Stomach smooth muscle (tissue), 2 donors: ENCODE data around the gene FOXL3.

Experiments
- H3K27ac ChIP-seq: one replicate; pipeline ENCODE4 v1.7.0; 2013; ENCODE audit warnings: mild to moderate bottlenecking, low read length, inconsistent platforms
- H3K27me3 ChIP-seq, 2 donors: one replicate each; pipeline ENCODE4 v1.7.0; 2013; ENCODE audit warnings: low read length in 2 of 2; ENCODE audit not compliant: insufficient read depth in 2 of 2, control insufficient read depth in 1 of 2
- H3K36me3 ChIP-seq, 2 donors: one replicate each; pipeline ENCODE4 v1.7.0; 2013; ENCODE audit warnings: low read length in 2 of 2; ENCODE audit not compliant: control insufficient read depth in 2 of 2, insufficient read depth in 2 of 2
- H3K4me1 ChIP-seq: one replicate; pipeline ENCODE4 v1.7.0; 2013; ENCODE audit warnings: low read length; ENCODE audit not compliant: control insufficient read depth, insufficient read depth
- H3K4me3 ChIP-seq, 2 donors: one replicate each; pipeline ENCODE4 v1.7.0; 2013; ENCODE audit warnings: low read length in 2 of 2
- H3K9ac ChIP-seq, 2 donors: one replicate each; pipeline ENCODE4 v1.7.0; 2013; ENCODE audit warnings: low read length in 2 of 2, mild to moderate bottlenecking in 1 of 2
- H3K9me3 ChIP-seq, 2 donors: one replicate each; pipeline ENCODE4 v1.7.0; 2013; ENCODE audit warnings: low read length in 2 of 2; ENCODE audit not compliant: control insufficient read depth in 2 of 2
- donor health status: healthy.
- donor health status: Pancreatic carcinoma.

Gene FOXL3

GRCh38 chr7:318878-319661 is 29.1 kb downstream of the FOXL3 start:
- Histone ChIP-seq H3K36me3 (no peaks in the 10 kb centered on the region), H3K27ac (no peak overlapping the region), H3K9me3 (no peaks in the 10 kb centered on the region), H3K9ac (no peak overlapping the region), H3K4me1 (peaks cover 6% of the 10 kb centered on the region), H3K4me3 (no peak overlapping the region), H3K27me3 (peaks cover 13 to 21% of the 10 kb centered on the region in 2 donors)

GRCh38 chr7:320297-320696 is 30.3 kb downstream of the FOXL3 start:
- no peak overlapping the region for H3K4me3 ChIP-seq
- no peak overlapping the region for H3K27ac ChIP-seq

GRCh38 chr7:322111-322671 is 32.2 kb downstream of the FOXL3 start:
- H3K27me3 ChIP-seq = peaks cover 13 to 19% of the 10 kb centered on the region in 2 donors
- H3K9ac ChIP-seq = no peak overlapping the region
- peak overlapping the region in 1 of 2 donors; percentile 29 for H3K4me3 ChIP-seq
- H3K4me1 ChIP-seq = peaks cover 6% of the 10 kb centered on the region
- H3K36me3 ChIP-seq = no peaks in the 10 kb centered on the region
- H3K27ac ChIP-seq = no peak overlapping the region
- H3K9me3 ChIP-seq = peaks cover 0 to 7% of the 10 kb centered on the region in 2 donors

More at GRCh38 chr7:320297-320696, 30.3 kb downstream of the FOXL3 start:
- Histone ChIP-seq H3K27me3 (peaks cover 13 to 19% of the 10 kb centered on the region in 2 donors), H3K9me3 (no peaks in the 10 kb centered on the region), H3K36me3 (no peaks in the 10 kb centered on the region), H3K9ac (no peak overlapping the region), H3K4me1 (peaks cover 6% of the 10 kb centered on the region)

- peaks cover 6% of the 10 kb centered on the region for H3K4me1 ChIP-seq
- H3K36me3 ChIP-seq = no peaks in the 10 kb centered on the region
- peak overlapping the region in 1 of 2 donors; percentile 29 for H3K4me3 ChIP-seq
- peaks cover 15 to 19% of the 10 kb centered on the region in 2 donors for H3K27me3 ChIP-seq
- H3K9me3 ChIP-seq = peaks cover 0 to 7% of the 10 kb centered on the region in 2 donors
- no peak overlapping the region for H3K27ac ChIP-seq
- H3K9ac ChIP-seq = no peak overlapping the region
Measured at GRCh38 chr7:322708-323111, 32.7 kb downstream of the FOXL3 start.

- no peaks in the 10 kb centered on the region for H3K36me3 ChIP-seq
- no peak overlapping the region for H3K4me3 ChIP-seq
- H3K27me3 ChIP-seq = peaks cover 16 to 20% of the 10 kb centered on the region in 2 donors
- no peak overlapping the region for H3K27ac ChIP-seq
- peaks cover 0 to 7% of the 10 kb centered on the region in 2 donors for H3K9me3 ChIP-seq
- no peak overlapping the region for H3K9ac ChIP-seq
- peaks cover 4% of the 10 kb centered on the region for H3K4me1 ChIP-seq
Measured at GRCh38 chr7:323410-323809, 33.4 kb downstream of the FOXL3 start.

GRCh38 chr7:324011-324410 is 34.0 kb downstream of the FOXL3 start:
- H3K9ac ChIP-seq = no peak overlapping the region
- no peaks in the 10 kb centered on the region for H3K36me3 ChIP-seq
- H3K4me3 ChIP-seq = no peak overlapping the region
- peaks cover 14 to 19% of the 10 kb centered on the region in 2 donors for H3K27me3 ChIP-seq
- peaks cover 0 to 7% of the 10 kb centered on the region in 2 donors for H3K9me3 ChIP-seq
- H3K27ac ChIP-seq = no peak overlapping the region
- H3K4me1 ChIP-seq = peaks cover 4% of the 10 kb centered on the region

GRCh38 chr7:325051-325798 is 35.3 kb downstream of the FOXL3 start:
- H3K27ac ChIP-seq = no peak overlapping the region
- H3K4me1 ChIP-seq = peaks cover 4% of the 10 kb centered on the region
- H3K9me3 ChIP-seq = peaks cover 0 to 7% of the 10 kb centered on the region in 2 donors
- H3K36me3 ChIP-seq = no peaks in the 10 kb centered on the region
- H3K4me3 ChIP-seq = no peak overlapping the region
- H3K27me3 ChIP-seq = peaks cover 13 to 14% of the 10 kb centered on the region in 2 donors
- H3K9ac ChIP-seq = no peak overlapping the region

- no peak overlapping the region for H3K9ac ChIP-seq
- no peak overlapping the region for H3K4me3 ChIP-seq
- no peaks in the 10 kb centered on the region for H3K36me3 ChIP-seq
- peaks cover 4% of the 10 kb centered on the region for H3K4me1 ChIP-seq
- H3K27me3 ChIP-seq = peaks cover 14% of the 10 kb centered on the region in 2 donors
- H3K27ac ChIP-seq = no peak overlapping the region
- H3K9me3 ChIP-seq = peaks cover 0 to 7% of the 10 kb centered on the region in 2 donors
Measured at GRCh38 chr7:325811-326210, 35.8 kb downstream of the FOXL3 start.

- peaks cover 12 to 14% of the 10 kb centered on the region in 2 donors for H3K27me3 ChIP-seq
- H3K9me3 ChIP-seq = peaks cover 0 to 7% of the 10 kb centered on the region in 2 donors
- no peak overlapping the region for H3K9ac ChIP-seq
- peaks cover 4% of the 10 kb centered on the region for H3K4me1 ChIP-seq
- no peak overlapping the region for H3K27ac ChIP-seq
- H3K36me3 ChIP-seq = no peaks in the 10 kb centered on the region
- H3K4me3 ChIP-seq = no peak overlapping the region
Measured at GRCh38 chr7:326273-326672, 36.3 kb downstream of the FOXL3 start.

GRCh38 chr7:326809-327232 is 36.9 kb downstream of the FOXL3 start:
- Histone ChIP-seq H3K36me3 (no peaks in the 10 kb centered on the region), H3K27ac (no peak overlapping the region), H3K9ac (no peak overlapping the region), H3K4me3 (no peak overlapping the region), H3K4me1 (peaks cover 3% of the 10 kb centered on the region), H3K27me3 (peaks cover 7 to 11% of the 10 kb centered on the region in 2 donors), H3K9me3 (peaks cover 0 to 7% of the 10 kb centered on the region in 2 donors)
